ENCODE data around the gene CCSER1. TPM values are rescaled to one million over a fixed set of nuclear protein-coding genes. Genes with fewer than 3 reads are reported as not detected.
"Not testable (repeated sequence)": the region's sequence is repeated elsewhere in the genome, so short reads cannot be mapped to it uniquely, and the experiment has no call there.

CCSER1 gene
- total RNA-seq, 1 experiment from 2014 or later = 4.1 TPM

DNA sequence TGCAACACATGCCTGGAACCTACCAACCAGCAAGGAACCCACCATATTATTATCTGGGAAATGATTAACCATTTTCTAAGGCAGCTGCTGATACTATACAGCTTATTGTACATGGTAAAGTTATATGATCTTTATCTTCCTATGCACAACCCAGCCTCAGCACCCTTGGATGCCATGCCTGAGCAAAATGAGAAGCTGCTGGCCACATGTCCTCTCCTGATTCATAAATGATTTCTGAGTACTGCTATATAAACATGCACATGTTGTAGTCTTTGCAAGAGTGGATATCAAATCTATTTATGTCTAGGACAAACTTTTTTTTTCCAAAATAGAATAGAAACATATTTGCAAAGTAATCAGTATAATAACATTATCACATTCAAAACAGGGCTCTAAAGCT lies 1043.6 kb downstream of the CCSER1 start:
- ChIA-PET POLR2A (no interaction called here), CTCF (no interaction called here)
- Mint-ChIP-seq H3K27ac (ENCODE audit: unreplicated experiment) (no peak overlapping the region), H3K36me3 (ENCODE audit: insufficient read depth, unreplicated experiment) (no peaks in the 10 kb centered on the region), H3K9me3 (ENCODE audit: unreplicated experiment) (no peaks in the 10 kb centered on the region), H3K4me1 (ENCODE audit: low read depth, unreplicated experiment) (no peaks in the 10 kb centered on the region), H3K27me3 (ENCODE audit: insufficient read depth, unreplicated experiment) (no peaks in the 10 kb centered on the region), H3K4me3 (ENCODE audit: unreplicated experiment) (no peak overlapping the region)
- no peaks in the 10 kb centered on the region for H3K4me1 ChIP-seq
- no peak overlapping the region for H3K4me3 ChIP-seq (ENCODE audit: low read depth, low read length)
- intact Hi-C loops (cut with micrococcal nuclease; ENCODE audit: unreplicated experiment) = no loop called here
- BruUV-seq (replicated peaks) = no TSS peak
- H3K27me3 ChIP-seq (replicated peaks; ENCODE audit: control insufficient read depth, insufficient read depth, low read length) = no peaks in the 10 kb centered on the region
- TF ChIP-seq, protein P1, sequence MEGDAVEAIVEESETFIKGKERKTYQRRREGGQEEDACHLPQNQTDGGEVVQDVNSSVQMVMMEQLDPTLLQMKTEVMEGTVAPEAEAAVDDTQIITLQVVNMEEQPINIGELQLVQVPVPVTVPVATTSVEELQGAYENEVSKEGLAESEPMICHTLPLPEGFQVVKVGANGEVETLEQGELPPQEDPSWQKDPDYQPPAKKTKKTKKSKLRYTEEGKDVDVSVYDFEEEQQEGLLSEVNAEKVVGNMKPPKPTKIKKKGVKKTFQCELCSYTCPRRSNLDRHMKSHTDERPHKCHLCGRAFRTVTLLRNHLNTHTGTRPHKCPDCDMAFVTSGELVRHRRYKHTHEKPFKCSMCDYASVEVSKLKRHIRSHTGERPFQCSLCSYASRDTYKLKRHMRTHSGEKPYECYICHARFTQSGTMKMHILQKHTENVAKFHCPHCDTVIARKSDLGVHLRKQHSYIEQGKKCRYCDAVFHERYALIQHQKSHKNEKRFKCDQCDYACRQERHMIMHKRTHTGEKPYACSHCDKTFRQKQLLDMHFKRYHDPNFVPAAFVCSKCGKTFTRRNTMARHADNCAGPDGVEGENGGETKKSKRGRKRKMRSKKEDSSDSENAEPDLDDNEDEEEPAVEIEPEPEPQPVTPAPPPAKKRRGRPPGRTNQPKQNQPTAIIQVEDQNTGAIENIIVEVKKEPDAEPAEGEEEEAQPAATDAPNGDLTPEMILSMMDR (IDR thresholded peaks at IDR 0.05; ENCODE audit: insufficient read depth in 1 of 2, low read depth in 1 of 2, low read length in 1 of 2, severe bottlenecking in 1 of 2, unreplicated experiment in 1 of 2) = no peak
- no peak for DNase-seq
- H3K36me3 ChIP-seq (ENCODE audit: control insufficient read depth, insufficient read depth, low read length) = no peaks in the 10 kb centered on the region
- peaks cover 6% of the 10 kb centered on the region; the same call in 1 of the 2 replicates for H3K9me3 ChIP-seq

DNA sequence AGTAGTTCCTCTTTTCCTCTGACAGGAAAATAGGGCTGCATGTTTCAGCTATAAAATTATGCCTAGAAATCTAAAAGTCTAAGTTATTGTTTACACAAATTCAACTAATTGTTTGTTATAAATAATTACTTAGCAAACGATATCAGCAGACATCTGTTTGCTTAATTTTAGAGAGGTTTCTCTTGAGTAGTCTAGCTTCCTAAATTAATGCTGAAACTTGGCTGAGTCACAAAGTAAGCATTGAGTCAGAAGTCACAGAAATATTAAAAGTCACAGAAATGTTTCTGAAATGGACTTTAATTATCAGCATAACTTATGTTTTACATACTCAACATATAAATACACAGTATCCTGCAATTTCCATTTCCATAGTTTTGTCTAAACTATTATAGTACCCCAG lies 1044.0 kb downstream of the CCSER1 start:
- Mint-ChIP-seq H3K27me3 (ENCODE audit: insufficient read depth, unreplicated experiment) (no peaks in the 10 kb centered on the region), H3K9me3 (ENCODE audit: unreplicated experiment) (no peaks in the 10 kb centered on the region), H3K4me1 (ENCODE audit: low read depth, unreplicated experiment) (no peaks in the 10 kb centered on the region), H3K4me3 (ENCODE audit: unreplicated experiment) (no peak overlapping the region), H3K36me3 (ENCODE audit: insufficient read depth, unreplicated experiment) (no peaks in the 10 kb centered on the region), H3K27ac (ENCODE audit: unreplicated experiment) (no peak overlapping the region)
- intact Hi-C loops (cut with micrococcal nuclease; ENCODE audit: unreplicated experiment) = no loop called here
- CTCF ChIA-PET = no interaction called here
- BruUV-seq (replicated peaks) = no TSS peak
- DNase-seq = no peak
- no peaks in the 10 kb centered on the region for H3K36me3 ChIP-seq (ENCODE audit: control insufficient read depth, insufficient read depth, low read length)
- H3K4me3 ChIP-seq (ENCODE audit: low read depth, low read length) = no peak overlapping the region
- H3K4me1 ChIP-seq = no peaks in the 10 kb centered on the region
- POLR2A ChIA-PET = no interaction called here
- no peaks in the 10 kb centered on the region for H3K27me3 ChIP-seq (replicated peaks; ENCODE audit: control insufficient read depth, insufficient read depth, low read length)
- TF ChIP-seq, protein P1 (IDR thresholded peaks at IDR 0.05; ENCODE audit: insufficient read depth in 1 of 2, low read depth in 1 of 2, low read length in 1 of 2, severe bottlenecking in 1 of 2, unreplicated experiment in 1 of 2) = no peak
- H3K9me3 ChIP-seq = peaks cover 6% of the 10 kb centered on the region; the same call in 1 of the 2 replicates

DNA sequence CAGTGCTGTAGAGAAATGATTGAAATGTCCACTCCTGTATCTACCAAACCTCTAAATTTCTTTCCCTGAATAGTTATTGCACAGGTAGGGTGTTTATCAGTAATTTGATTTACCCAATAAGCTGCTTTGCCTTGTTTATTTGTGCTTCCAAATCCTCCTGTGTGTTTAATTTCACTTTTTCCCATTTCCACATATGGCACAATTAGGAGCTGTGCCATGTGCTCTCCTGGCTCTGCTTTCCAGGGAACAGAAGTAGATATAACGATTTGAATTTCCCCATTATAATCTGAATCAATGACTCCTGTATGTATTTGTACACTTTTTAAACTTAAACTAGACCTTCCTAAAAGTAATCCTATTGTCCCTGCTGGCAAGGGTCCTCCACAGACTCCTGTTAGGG lies 1057.9 kb downstream of the CCSER1 start:
- H3K4me1 Mint-ChIP-seq (ENCODE audit: low read depth, unreplicated experiment); H3K36me3 Mint-ChIP-seq (ENCODE audit: insufficient read depth, unreplicated experiment); intact Hi-C loops (cut with micrococcal nuclease; ENCODE audit: unreplicated experiment); H3K36me3 ChIP-seq (ENCODE audit: control insufficient read depth, insufficient read depth, low read length); H3K9me3 Mint-ChIP-seq (ENCODE audit: unreplicated experiment); H3K9me3 ChIP-seq; H3K4me3 Mint-ChIP-seq (ENCODE audit: unreplicated experiment); POLR2A ChIA-PET; BruUV-seq (replicated peaks); H3K27me3 ChIP-seq (replicated peaks; ENCODE audit: control insufficient read depth, insufficient read depth, low read length); H3K27ac Mint-ChIP-seq (ENCODE audit: unreplicated experiment); H3K27me3 Mint-ChIP-seq (ENCODE audit: insufficient read depth, unreplicated experiment); H3K4me3 ChIP-seq (ENCODE audit: low read depth, low read length); H3K4me1 ChIP-seq; DNase-seq; CTCF ChIA-PET: not testable (repeated sequence)

DNA sequence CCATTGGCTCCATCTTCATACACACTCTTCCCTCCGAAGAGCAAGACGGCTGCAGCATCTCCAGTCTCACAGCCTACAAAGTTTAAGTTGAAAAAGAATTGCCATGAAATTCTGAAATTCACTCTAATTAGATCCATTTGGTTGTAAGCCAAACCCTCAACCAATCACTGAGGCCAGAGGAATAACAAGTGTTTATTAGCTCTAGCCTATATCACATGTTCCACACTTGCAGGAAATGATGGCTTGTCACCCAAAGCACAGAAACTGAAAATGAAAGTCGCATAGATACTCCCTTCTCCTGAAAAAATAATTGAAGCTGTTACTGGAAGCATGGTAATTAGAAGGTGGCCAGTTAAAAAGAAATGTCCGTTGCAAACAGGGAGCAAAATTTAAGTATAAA lies 1071.8 kb downstream of the CCSER1 start:
- ChIA-PET POLR2A (no interaction called here), CTCF (no interaction called here)
- intact Hi-C loops (cut with micrococcal nuclease; ENCODE audit: unreplicated experiment) = no loop called here
- H3K4me1 Mint-ChIP-seq (ENCODE audit: low read depth, unreplicated experiment) = no peaks in the 10 kb centered on the region
- no peak for DNase-seq
- Histone ChIP-seq H3K27me3 (replicated peaks; ENCODE audit: control insufficient read depth, insufficient read depth, low read length) (no peaks in the 10 kb centered on the region), H3K4me3 (ENCODE audit: low read depth, low read length) (no peak overlapping the region), H3K9me3 (no peaks in the 10 kb centered on the region), H3K4me1 (no peaks in the 10 kb centered on the region), H3K36me3 (ENCODE audit: control insufficient read depth, insufficient read depth, low read length) (no peaks in the 10 kb centered on the region)
- TF ChIP-seq, protein P1 (IDR thresholded peaks at IDR 0.05; ENCODE audit: insufficient read depth in 1 of 2, low read depth in 1 of 2, low read length in 1 of 2, severe bottlenecking in 1 of 2, unreplicated experiment in 1 of 2) = no peak
- BruUV-seq (replicated peaks) = no TSS peak
- no peaks in the 10 kb centered on the region for H3K36me3 Mint-ChIP-seq (ENCODE audit: insufficient read depth, unreplicated experiment)
- H3K9me3 Mint-ChIP-seq (ENCODE audit: unreplicated experiment) = no peaks in the 10 kb centered on the region
- H3K27me3 Mint-ChIP-seq (ENCODE audit: insufficient read depth, unreplicated experiment) = no peaks in the 10 kb centered on the region
- H3K4me3 Mint-ChIP-seq (ENCODE audit: unreplicated experiment) = no peak overlapping the region
- H3K27ac Mint-ChIP-seq (ENCODE audit: unreplicated experiment) = no peak overlapping the region

All from Caco-2 (cell line).